SKM-1 treated with dmso at 0.1 percent for 144 hours (cell line): Measurements from ENCODE around the gene ELAC1.

ENCODE experiments used
- DNase-seq: peaks from one replicate; lab custom pipeline; 2025; ENCODE audit not compliant: unreplicated experiment; lab: John Stamatoyannopoulos, UW

Gene ELAC1

GRCh38 chr18:51017140-51017879, 49.5 kb downstream of the ELAC1 start:
- DNase-seq = no peak

GRCh38 chr18:51020536-51020935, 52.7 kb downstream of the ELAC1 start:
- no peak for DNase-seq

GRCh38 chr18:51021226-51021965, 53.6 kb downstream of the ELAC1 start:
- DNase-seq = no peak

- no peak for DNase-seq
These were observed 57.7 kb downstream of the ELAC1 start for GRCh38 chr18:51025512-51025911.

- DNase-seq = peak; percentile 8
These were observed 60.5 kb downstream of the ELAC1 start for GRCh38 chr18:51028201-51028805.

- DNase-seq = no peak
These were observed 61.5 kb downstream of the ELAC1 start for GRCh38 chr18:51029378-51029693.

GRCh38 chr18:51029694-51030536, 62.1 kb downstream of the ELAC1 start, which contains the start of gene SMAD4:
SMAD4 (plus strand) TSS chr18:51030213; CDS start chr18:51047047, 16,834 bp downstream.
- peak; percentile 96 for DNase-seq

GRCh38 chr18:51030537-51031258, 62.9 kb downstream of the ELAC1 start:
- DNase-seq = no peak

GRCh38 chr18:51032193-51032592, 64.4 kb downstream of the ELAC1 start:
- no peak for DNase-seq

- no peak for DNase-seq
These were observed 69.4 kb downstream of the ELAC1 start for GRCh38 chr18:51037230-51037629.
